B cell (primary cell): Measurements from ENCODE around the gene GRID1.

Experiments
- EZH2 ChIP-seq: IDR thresholded peaks from 2 replicates; pipeline ENCODE4 v1.6.1; 2012; ENCODE audit warnings: borderline replicate concordance, low read depth, mild to moderate bottlenecking, moderate library complexity, low read length; ENCODE audit not compliant: insufficient read depth, poor library complexity, severe bottlenecking
- TF ChIP-seq, protein P1 (sequence below): fragments of 200-600 bp; IDR thresholded peaks from one replicate; pipeline ENCODE4 v1.8.0; 2022; ENCODE audit warnings: antibody characterized with exemption, mild to moderate bottlenecking

DNA sequence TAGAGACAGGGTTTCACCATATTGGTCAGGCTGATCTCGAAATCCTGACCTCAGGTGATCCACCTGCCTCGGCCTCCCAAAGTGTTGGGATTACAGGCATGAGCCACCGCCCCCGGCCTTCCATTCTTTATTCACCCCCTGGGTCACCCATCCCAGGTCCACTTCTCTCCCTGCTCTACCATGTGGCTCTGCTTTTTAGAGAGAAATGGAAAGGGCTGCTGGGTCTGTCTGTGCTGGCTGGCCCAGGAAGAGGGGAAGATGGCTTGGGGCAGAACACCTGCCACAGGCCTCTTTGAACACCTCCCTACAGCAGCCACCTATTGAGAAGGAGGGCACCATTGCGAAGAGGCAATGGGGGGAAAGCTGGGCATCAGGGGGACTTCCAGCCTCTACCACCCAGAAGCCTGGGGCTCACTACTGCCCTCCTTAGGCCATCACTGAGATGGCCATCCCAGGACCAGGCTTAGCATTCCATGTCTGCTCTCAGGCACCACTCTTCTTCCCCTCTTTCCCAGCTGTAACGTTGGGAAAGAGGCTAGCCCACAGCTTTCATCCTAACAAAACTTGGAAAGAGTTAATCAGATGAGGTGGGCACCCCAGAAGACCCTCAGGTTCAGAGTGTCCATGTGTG lies 256.3 kb downstream of the GRID1 start:
- TF ChIP-seq, protein P1, sequence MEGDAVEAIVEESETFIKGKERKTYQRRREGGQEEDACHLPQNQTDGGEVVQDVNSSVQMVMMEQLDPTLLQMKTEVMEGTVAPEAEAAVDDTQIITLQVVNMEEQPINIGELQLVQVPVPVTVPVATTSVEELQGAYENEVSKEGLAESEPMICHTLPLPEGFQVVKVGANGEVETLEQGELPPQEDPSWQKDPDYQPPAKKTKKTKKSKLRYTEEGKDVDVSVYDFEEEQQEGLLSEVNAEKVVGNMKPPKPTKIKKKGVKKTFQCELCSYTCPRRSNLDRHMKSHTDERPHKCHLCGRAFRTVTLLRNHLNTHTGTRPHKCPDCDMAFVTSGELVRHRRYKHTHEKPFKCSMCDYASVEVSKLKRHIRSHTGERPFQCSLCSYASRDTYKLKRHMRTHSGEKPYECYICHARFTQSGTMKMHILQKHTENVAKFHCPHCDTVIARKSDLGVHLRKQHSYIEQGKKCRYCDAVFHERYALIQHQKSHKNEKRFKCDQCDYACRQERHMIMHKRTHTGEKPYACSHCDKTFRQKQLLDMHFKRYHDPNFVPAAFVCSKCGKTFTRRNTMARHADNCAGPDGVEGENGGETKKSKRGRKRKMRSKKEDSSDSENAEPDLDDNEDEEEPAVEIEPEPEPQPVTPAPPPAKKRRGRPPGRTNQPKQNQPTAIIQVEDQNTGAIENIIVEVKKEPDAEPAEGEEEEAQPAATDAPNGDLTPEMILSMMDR = no peak
- TF ChIP-seq EZH2 = no peak
